ENCODE data around the gene DKK1.

DKK1 gene

DNA sequence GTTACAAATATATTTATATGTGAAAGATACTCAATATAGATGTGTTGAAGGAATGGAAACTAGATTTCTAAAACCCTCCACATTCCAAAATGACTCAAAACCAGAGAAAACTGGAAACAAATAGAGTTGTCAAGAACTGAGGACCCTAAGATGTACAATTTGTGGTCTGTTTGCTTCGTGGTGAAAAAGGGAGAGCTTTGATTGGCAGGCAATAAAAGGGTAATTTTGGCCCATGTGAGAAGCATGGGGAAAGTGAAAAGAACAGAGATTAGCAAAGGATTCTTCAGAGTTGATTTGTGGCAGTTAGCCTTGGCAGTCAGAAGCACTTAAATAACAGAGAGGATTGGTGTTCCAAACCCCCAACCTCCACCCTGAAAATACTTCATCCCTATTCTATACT lies 37.1 kb upstream of the DKK1 start:
- TF ChIP-seq CTCF (IDR thresholded peaks at IDR 0.05; ENCODE audit: borderline replicate concordance, insufficient read depth, low read depth, low read length): no peak
- H3K4me3 ChIP-seq (ENCODE audit: low read depth, low read length): no peak overlapping the region

DNA sequence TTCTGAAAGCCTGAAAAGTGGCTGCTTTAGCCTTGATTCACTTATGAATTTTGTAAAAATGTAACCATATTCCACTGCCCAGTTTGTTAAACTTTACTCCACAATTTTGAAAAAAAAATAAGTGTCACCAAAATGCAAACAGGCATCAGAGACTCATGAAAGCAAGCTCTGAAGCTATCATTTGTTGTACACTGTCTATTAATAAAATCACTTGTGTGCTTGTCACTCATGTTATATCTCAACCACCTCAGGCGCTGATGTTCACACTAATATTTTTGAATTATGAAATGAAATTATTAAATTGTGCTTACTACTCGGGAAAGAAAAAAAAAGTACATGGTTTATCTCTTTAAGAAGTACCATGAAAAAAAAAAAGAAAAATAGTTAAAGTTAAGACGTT lies 34.5 kb upstream of the DKK1 start:
- H3K4me3 ChIP-seq (ENCODE audit: low read depth, low read length): no peak overlapping the region
- no peak for TF ChIP-seq CTCF (IDR thresholded peaks at IDR 0.05; ENCODE audit: borderline replicate concordance, insufficient read depth, low read depth, low read length)

DNA sequence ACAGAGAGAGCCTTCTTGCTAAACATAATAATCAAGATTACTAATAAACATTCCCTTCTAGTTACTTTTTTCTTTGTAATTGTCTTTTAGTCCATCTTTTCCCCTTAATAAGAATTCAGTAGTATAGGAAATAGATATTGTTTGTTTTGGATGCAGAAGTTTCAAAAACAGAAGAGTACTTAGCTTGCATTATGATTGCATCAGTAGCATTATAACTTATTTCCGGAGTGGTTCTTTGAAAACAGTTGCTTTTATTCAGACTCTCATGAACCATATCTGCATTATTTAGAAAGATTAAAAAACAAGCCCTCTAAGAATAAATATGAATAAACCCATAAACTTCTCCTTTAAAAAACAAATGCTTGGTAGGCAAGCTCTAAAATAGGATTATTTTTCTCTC lies 34.0 kb upstream of the DKK1 start:
- H3K4me3 ChIP-seq (ENCODE audit: low read depth, low read length): no peak overlapping the region
- no peak for TF ChIP-seq CTCF (IDR thresholded peaks at IDR 0.05; ENCODE audit: borderline replicate concordance, insufficient read depth, low read depth, low read length)

- no peak overlapping the region for H3K4me3 ChIP-seq (ENCODE audit: low read depth, low read length)
- TF ChIP-seq CTCF (IDR thresholded peaks at IDR 0.05; ENCODE audit: borderline replicate concordance, insufficient read depth, low read depth, low read length): no peak
Observed at GRCh38 chr10:52283174-52283573, 30.9 kb upstream of the DKK1 start.

DNA sequence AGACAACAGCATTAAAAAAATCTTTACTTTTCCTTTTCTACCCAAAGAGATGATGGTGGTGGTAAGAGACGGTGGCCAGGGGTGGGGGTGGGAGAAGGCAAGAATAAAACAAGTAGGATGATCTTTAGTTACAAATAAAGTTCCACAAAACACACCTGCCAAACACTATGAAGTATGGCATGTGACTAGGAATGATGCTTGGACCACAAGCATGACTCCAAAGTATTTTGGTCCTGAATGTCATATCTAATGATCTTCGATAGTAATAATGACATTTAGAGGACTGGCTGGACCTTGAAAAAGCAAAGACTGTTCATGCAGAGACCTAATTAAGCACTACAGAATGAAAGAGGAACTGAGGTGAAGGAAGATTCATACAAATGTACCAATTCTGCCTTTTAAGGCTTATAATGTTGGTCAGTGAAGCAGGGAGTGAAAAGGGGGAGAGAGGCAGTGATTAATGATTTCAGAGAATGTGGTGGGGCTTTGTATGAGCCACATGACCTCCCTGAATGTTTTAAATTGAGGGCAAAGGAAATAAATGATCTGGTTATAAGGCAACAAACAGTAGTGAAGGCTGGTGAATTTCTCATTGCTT lies 29.6 kb upstream of the DKK1 start:
- TF ChIP-seq CTCF (IDR thresholded peaks at IDR 0.05; ENCODE audit: borderline replicate concordance, insufficient read depth, low read depth, low read length): no peak
- H3K4me3 ChIP-seq (ENCODE audit: low read depth, low read length): no peak overlapping the region

- H3K4me3 ChIP-seq (ENCODE audit: low read depth, low read length): no peak overlapping the region
- no peak for TF ChIP-seq CTCF (IDR thresholded peaks at IDR 0.05; ENCODE audit: borderline replicate concordance, insufficient read depth, low read depth, low read length)
Observed at GRCh38 chr10:52287866-52288265, 26.2 kb upstream of the DKK1 start.

- no peak overlapping the region for H3K4me3 ChIP-seq (ENCODE audit: low read depth, low read length)
- TF ChIP-seq CTCF (IDR thresholded peaks at IDR 0.05; ENCODE audit: borderline replicate concordance, insufficient read depth, low read depth, low read length): no peak
Observed at GRCh38 chr10:52297747-52298146, 16.3 kb upstream of the DKK1 start.

All from GM12875 (cell line).